DND-41 (cell line): ENCODE data around the gene DNAJC30.

Experiments
- CTCF ChIP-seq: IDR thresholded peaks from 2 replicates; pipeline ENCODE4 v1.5.1; 2012; ENCODE audit warnings: borderline replicate concordance, low read length, moderate library complexity, mild to moderate bottlenecking; ENCODE audit not compliant: poor library complexity, severe bottlenecking; ENCODE audit errors: extremely low read depth
- EZH2 ChIP-seq: IDR thresholded peaks from 3 replicates; pipeline ENCODE4 v1.6.1; 2012; ENCODE audit warnings: borderline replicate concordance, low read depth, mild to moderate bottlenecking, moderate library complexity, low read length, inconsistent platforms; ENCODE audit not compliant: severe bottlenecking

- no peak for TF ChIP-seq EZH2
- no peak for TF ChIP-seq CTCF
Observed at GRCh38 chr7:73723813-73724212, 40.6 kb upstream of the DNAJC30 start.
